OCI-LY3 (cell line): ENCODE data around the gene C11orf65.

Experiments used
- H2AFZ ChIP-seq: fragments of 200-600, 300-600 bp; shearing (Covaris generic); 2 replicates; pipeline ENCODE4 v1.6.0; 2014; ENCODE audit warnings: antibody characterized with exemption, low read depth, low read length
- H3K27ac ChIP-seq: fragments of 200-600, 300-600 bp; sonication (generic); 2 replicates; pipeline ENCODE4 v1.5.1; 2014; ENCODE audit warnings: mild to moderate bottlenecking, low read length, moderate library complexity, mixed read lengths
- H3K27me3 ChIP-seq: fragments of 200-600, 300-600 bp; sonication (generic); 2 replicates; pipeline ENCODE4 v1.6.1; 2014; ENCODE audit warnings: low read depth, low read length, mixed read lengths
- H3K36me3 ChIP-seq: fragments of 200-600, 300-600 bp; sonication (generic); replicated peaks from 2 replicates; pipeline ENCODE3; 2014; ENCODE audit warnings: low read depth, low read length, mixed read lengths
- H3K4me1 ChIP-seq: fragments of 300-600, 200-600 bp; sonication (generic); 2 replicates; pipeline ENCODE4 v1.6.1; 2014; ENCODE audit warnings: low read length, mixed read lengths
- H3K4me2 ChIP-seq: fragments of 200-600, 300-600 bp; sonication (generic); 2 replicates; pipeline ENCODE4 v1.6.1; 2014; ENCODE audit warnings: low read length, mixed read lengths
- H3K4me3 ChIP-seq: fragments of 300-600, 200-600 bp; sonication (generic); 2 replicates; pipeline ENCODE4 v1.5.1; 2014; ENCODE audit warnings: antibody characterized with exemption, mild to moderate bottlenecking, low read length, moderate library complexity
- H3K79me2 ChIP-seq: fragments of 300-600, 200-600 bp; shearing (Covaris generic); 2 replicates; pipeline ENCODE4 v1.6.1; 2014; ENCODE audit warnings: mild to moderate bottlenecking, low read length, mixed read lengths
- H3K9ac ChIP-seq: fragments of 300-600, 200-600 bp; shearing (Covaris generic); 2 replicates; pipeline ENCODE4 v1.6.0; 2014; ENCODE audit warnings: mild to moderate bottlenecking, low read length, moderate library complexity
- H3K9me3 ChIP-seq: fragments of 200-600, 300-600 bp; shearing (Covaris generic); 2 replicates; pipeline ENCODE4 v1.6.1; 2014; ENCODE audit warnings: low read length, mixed read lengths; ENCODE audit not compliant: insufficient read depth
- H4K20me1 ChIP-seq: fragments of 200-600, 300-600 bp; sonication (generic); 2 replicates; pipeline ENCODE4 v1.6.1; 2016; ENCODE audit warnings: low read length, mixed read lengths; ENCODE audit not compliant: insufficient read depth
- CTCF ChIP-seq: fragments of 200-600, 300-600 bp; sonication (generic); IDR thresholded peaks from 2 replicates; pipeline ENCODE4 v1.5.1; 2014; ENCODE audit warnings: antibody characterized with exemption, low read length, low read depth
- EZH2phosphoT487 ChIP-seq: fragments of 200-600 bp; shearing (Covaris generic); IDR thresholded peaks from 2 replicates; pipeline ENCODE4 v1.6.1; 2018; ENCODE audit warnings: antibody characterized with exemption, mixed run types, low read depth

Gene C11orf65

GRCh38 chr11:108496643-108497256 lies 29.4 kb upstream of the C11orf65 start:
- Histone ChIP-seq H3K4me1 (no peaks in the 10 kb centered on the region), H3K9me3 (no peaks in the 10 kb centered on the region), H3K36me3 (no peaks in the 10 kb centered on the region), H3K27ac (no peak overlapping the region), H3K27me3 (peaks cover 16% of the 10 kb centered on the region), H3K4me2 (no peak overlapping the region), H4K20me1 (no peaks in the 10 kb centered on the region), H3K79me2 (no peaks in the 10 kb centered on the region), H3K4me3 (no peak overlapping the region), H2AFZ (no peak overlapping the region), H3K9ac (no peak overlapping the region)
- TF ChIP-seq EZH2phosphoT487 = no peak
- no peak for TF ChIP-seq CTCF

- Histone ChIP-seq H3K27me3 (peaks cover 16% of the 10 kb centered on the region), H2AFZ (no peak overlapping the region), H4K20me1 (no peaks in the 10 kb centered on the region), H3K4me1 (no peaks in the 10 kb centered on the region), H3K9me3 (no peaks in the 10 kb centered on the region), H3K36me3 (no peaks in the 10 kb centered on the region), H3K27ac (no peak overlapping the region), H3K79me2 (no peaks in the 10 kb centered on the region), H3K4me2 (no peak overlapping the region), H3K4me3 (no peak overlapping the region), H3K9ac (no peak overlapping the region)
- TF ChIP-seq CTCF (no peak), EZH2phosphoT487 (no peak)
These were observed 28.0 kb upstream of the C11orf65 start for GRCh38 chr11:108495326-108495725.

- TF ChIP-seq EZH2phosphoT487 = no peak
- no peak for TF ChIP-seq CTCF
- no peaks in the 10 kb centered on the region for H3K79me2 ChIP-seq
- no peak overlapping the region for H3K4me2 ChIP-seq
- H3K36me3 ChIP-seq = no peaks in the 10 kb centered on the region
- no peaks in the 10 kb centered on the region for H4K20me1 ChIP-seq
- H3K9me3 ChIP-seq = no peaks in the 10 kb centered on the region
- no peak overlapping the region for H3K4me3 ChIP-seq
- no peak overlapping the region for H3K27ac ChIP-seq
- no peak overlapping the region for H3K9ac ChIP-seq
- H3K27me3 ChIP-seq = peaks cover 16% of the 10 kb centered on the region
- no peak overlapping the region for H2AFZ ChIP-seq
- H3K4me1 ChIP-seq = no peaks in the 10 kb centered on the region
These were observed 26.9 kb upstream of the C11orf65 start for GRCh38 chr11:108494182-108494581.

- no peak overlapping the region for H3K4me2 ChIP-seq
- H3K4me1 ChIP-seq = no peaks in the 10 kb centered on the region
- no peaks in the 10 kb centered on the region for H3K79me2 ChIP-seq
- peaks cover 3% of the 10 kb centered on the region for H3K27me3 ChIP-seq
- no peak overlapping the region for H2AFZ ChIP-seq
- TF ChIP-seq CTCF (no peak), EZH2phosphoT487 (no peak)
- no peak overlapping the region for H3K27ac ChIP-seq
- H3K9ac ChIP-seq = no peak overlapping the region
- no peaks in the 10 kb centered on the region for H3K36me3 ChIP-seq
- H4K20me1 ChIP-seq = no peaks in the 10 kb centered on the region
- no peak overlapping the region for H3K4me3 ChIP-seq
- H3K9me3 ChIP-seq = no peaks in the 10 kb centered on the region
These were observed 24.6 kb upstream of the C11orf65 start for GRCh38 chr11:108491936-108492335.
